H1 (cell line): ENCODE data around the gene PLVAP. TPM values are rescaled to one million over a fixed set of nuclear protein-coding genes. Genes with fewer than 3 reads are reported as not detected.

Source experiments
- CTCF ChIA-PET: fragments of 300-600 bp; sonication (Branson Sonifier 250); formaldehyde crosslinking; loops from one replicate; lab custom pipeline; 2021; ENCODE audit not compliant: partially characterized antibody; lab: Charles Lee
- POLR2A ChIA-PET: fragments of 300-600 bp; sonication (Branson Sonifier 250); formaldehyde crosslinking; loops from one replicate; lab custom pipeline; 2021; ENCODE audit warnings: inconsistent platforms; ENCODE audit not compliant: partially characterized antibody; lab: Charles Lee
- DNase-seq, 2 experiments: peaks; one replicate each; pipeline versions ENCODE4 v3.0.0 to v3.0.0-alpha.2; 2010 to 2022; ENCODE audit warnings: low spot score in 2 of 2, low read depth in 1 of 2, mixed read lengths in 1 of 2
- FAIRE-seq: peaks from 2 replicates; lab custom pipeline; 2011; peaks lifted over from hg19 to GRCh38; lab: Jason Lieb, UNC
- H2AFZ ChIP-seq: 2 replicates; pipeline ENCODE4 v1.8.1; 2012; ENCODE audit warnings: low read length, inconsistent platforms
- H2AK5ac ChIP-seq: 2 replicates; pipeline ENCODE4 v1.6.1; 2013; ENCODE audit warnings: low read depth, low read length
- H2BK120ac ChIP-seq: replicated peaks from 2 replicates; pipeline ENCODE3; 2013; ENCODE audit warnings: low read depth, low read length, inconsistent platforms
- H2BK12ac ChIP-seq: 2 replicates; pipeline ENCODE4 v1.6.1; 2013; ENCODE audit warnings: low read depth, low read length
- H2BK15ac ChIP-seq: 2 replicates; pipeline ENCODE4 v1.6.1; 2013; ENCODE audit warnings: low read length
- H2BK20ac ChIP-seq: 2 replicates; pipeline ENCODE4 v1.6.1; 2013; ENCODE audit warnings: low read length
- H2BK5ac ChIP-seq: 2 replicates; pipeline ENCODE4 v1.6.1; 2013; ENCODE audit warnings: low read depth, low read length
- H3K14ac ChIP-seq: 2 replicates; pipeline ENCODE4 v1.6.1; 2013; ENCODE audit warnings: inconsistent platforms; ENCODE audit not compliant: insufficient read length
- H3K18ac ChIP-seq: 2 replicates; pipeline ENCODE4 v1.6.1; 2013; ENCODE audit warnings: low read length; ENCODE audit errors: extremely low read depth
- H3K23ac ChIP-seq: 2 replicates; pipeline ENCODE4 v1.6.1; 2013; ENCODE audit warnings: inconsistent platforms; ENCODE audit not compliant: insufficient read length
- H3K23me2 ChIP-seq: 2 replicates; pipeline ENCODE4 v1.6.1; 2013; ENCODE audit warnings: low read depth, low read length
- H3K27ac ChIP-seq: 2 replicates; pipeline ENCODE4 v1.6.1; 2011; ENCODE audit warnings: low read depth, low read length, inconsistent platforms
- H3K27me3 ChIP-seq, 4 experiments: replicated peaks in 1 of 4; 1 replicate in 1 of 4; 2 replicates in 3 of 4; pipeline versions ENCODE4 v1.6.1 to v1.8.1; 2011 to 2013; ENCODE audit warnings: low read length in 3 of 4, mild to moderate bottlenecking in 3 of 4, inconsistent platforms in 2 of 4, mixed read lengths in 2 of 4, moderate library complexity in 1 of 4; ENCODE audit not compliant: control insufficient read depth in 3 of 4, insufficient read depth in 3 of 4; ENCODE audit errors: extremely low read depth in 1 of 4
- H3K36me3 ChIP-seq, 4 experiments: 2 replicates each; pipeline versions ENCODE4 v1.6.1 to v1.8.1; 2011 to 2013; ENCODE audit warnings: mild to moderate bottlenecking in 4 of 4, low read length in 3 of 4, moderate library complexity in 2 of 4, control low read depth in 1 of 4, inconsistent platforms in 1 of 4; ENCODE audit not compliant: insufficient read depth in 4 of 4, control insufficient read depth in 2 of 4
- H3K4ac ChIP-seq: replicated peaks from 2 replicates; pipeline ENCODE3; 2013; ENCODE audit warnings: low read length, low read depth, mixed read lengths, inconsistent platforms; ENCODE audit not compliant: insufficient read length
- H3K4me1 ChIP-seq, 4 experiments: replicated peaks in 1 of 4; 1 replicate in 1 of 4; 2 replicates in 3 of 4; pipeline versions ENCODE4 v1.6.1 to v1.8.1; 2011 to 2013; ENCODE audit warnings: low read length in 3 of 4, inconsistent platforms in 2 of 4, mixed read lengths in 1 of 4; ENCODE audit not compliant: insufficient read depth in 4 of 4, control insufficient read depth in 3 of 4
- H3K4me2 ChIP-seq, 2 experiments: 2 replicates each; pipeline versions ENCODE4 v1.6.1 to v1.8.1; 2011 to 2013; ENCODE audit warnings: low read depth in 2 of 2, low read length in 2 of 2, control low read depth in 1 of 2, inconsistent platforms in 1 of 2, mild to moderate bottlenecking in 1 of 2; ENCODE audit not compliant: insufficient read depth in 1 of 2
- H3K4me3 ChIP-seq, 4 experiments: fragments of 200-600, 300-600 bp in 1 of 4; sonication (generic), shearing (Covaris generic), sonication (Bioruptor Twin) in 1 of 4; 2 replicates each; pipeline versions ENCODE4 v1.5.1 to v1.8.1; 2011 to 2016; ENCODE audit warnings: low read length in 4 of 4, low read depth in 3 of 4, control low read depth in 2 of 4, inconsistent platforms in 2 of 4, mild to moderate bottlenecking in 2 of 4, mixed read lengths in 1 of 4, moderate library complexity in 1 of 4; ENCODE audit not compliant: insufficient read depth in 2 of 4; ENCODE audit errors: extremely low read depth in 1 of 4
- H3K56ac ChIP-seq: replicated peaks from 2 replicates; pipeline ENCODE3; 2013; ENCODE audit warnings: low read depth, mild to moderate bottlenecking, mixed read lengths, low read length, inconsistent platforms; ENCODE audit not compliant: insufficient read length
- H3K79me1 ChIP-seq: 2 replicates; pipeline ENCODE4 v1.6.1; 2013; ENCODE audit warnings: low read depth, low read length, control low read depth
- H3K79me2 ChIP-seq, 2 experiments: 2 replicates each; pipeline versions ENCODE4 v1.6.1 to v1.8.1; 2012 to 2013; ENCODE audit warnings: low read length in 2 of 2, mild to moderate bottlenecking in 2 of 2, inconsistent platforms in 1 of 2; ENCODE audit not compliant: insufficient read depth in 2 of 2, control insufficient read depth in 1 of 2
- H3K9ac ChIP-seq, 4 experiments: replicated peaks in 1 of 4; 1 replicate in 1 of 4; 2 replicates in 3 of 4; pipeline versions ENCODE4 v1.6.1 to v1.8.1; 2011 to 2013; ENCODE audit warnings: low read depth in 3 of 4, low read length in 3 of 4, control low read depth in 2 of 4, mild to moderate bottlenecking in 2 of 4, moderate library complexity in 2 of 4, inconsistent platforms in 1 of 4; ENCODE audit errors: extremely low read depth in 1 of 4
- H3K9me3 ChIP-seq, 2 experiments: 2 replicates each; pipeline versions ENCODE4 v1.6.1 to v1.8.1; 2012 to 2013; ENCODE audit warnings: mild to moderate bottlenecking in 2 of 2, moderate library complexity in 2 of 2, control low read depth in 1 of 2, inconsistent platforms in 1 of 2, low read depth in 1 of 2, low read length in 1 of 2, mixed read lengths in 1 of 2; ENCODE audit not compliant: insufficient read depth in 2 of 2
- H4K20me1 ChIP-seq, 2 experiments: replicated peaks in 1 of 2; 2 replicates each; pipeline versions ENCODE3 to v1.8.1; 2011 to 2013; ENCODE audit warnings: inconsistent platforms in 2 of 2, low read length in 2 of 2, mild to moderate bottlenecking in 1 of 2; ENCODE audit not compliant: insufficient read depth in 2 of 2, control insufficient read depth in 1 of 2
- H4K5ac ChIP-seq: 2 replicates; pipeline ENCODE4 v1.6.1; 2013; ENCODE audit warnings: low read length, low read depth, mixed read lengths, inconsistent platforms; ENCODE audit not compliant: insufficient read length
- H4K8ac ChIP-seq: 2 replicates; pipeline ENCODE4 v1.8.0; 2013; ENCODE audit warnings: mild to moderate bottlenecking, moderate library complexity, low read length, inconsistent platforms; ENCODE audit not compliant: insufficient read depth; ENCODE audit errors: extremely low read depth
- H4K91ac ChIP-seq: replicated peaks from 2 replicates; pipeline ENCODE3; 2013; ENCODE audit warnings: low read length, mixed read lengths, inconsistent platforms; ENCODE audit not compliant: insufficient read length
- BACH1 ChIP-seq: IDR thresholded peaks from 2 replicates; pipeline ENCODE4 v1.6.1; 2012; ENCODE audit warnings: low read length, improper control_type of control experiment
- CBX8 ChIP-seq: fragments of 300-800, 300-1000 bp; sonication (generic); IDR thresholded peaks from 2 replicates; pipeline ENCODE4 v1.7.1; 2016; ENCODE audit warnings: low read depth, low read length, borderline replicate concordance
- CEBPB ChIP-seq: IDR thresholded peaks from 2 replicates; pipeline ENCODE4 v1.6.1; 2012; ENCODE audit warnings: low read depth, low read length
- CREB1 ChIP-seq: IDR thresholded peaks from 2 replicates; pipeline ENCODE4 v1.6.1; 2012; ENCODE audit warnings: inconsistent platforms
- EP300 ChIP-seq, 2 experiments: IDR thresholded peaks; 1 replicate in 1 of 2; 2 replicates in 1 of 2; pipeline ENCODE4 v1.6.1; 2011 to 2012; ENCODE audit warnings: low read depth in 2 of 2, low read length in 2 of 2, mild to moderate bottlenecking in 2 of 2, borderline replicate concordance in 1 of 2, inconsistent platforms in 1 of 2, moderate library complexity in 1 of 2
- EZH2 ChIP-seq: fragments of 200-600 bp; sonication (generic); IDR thresholded peaks from 2 replicates; pipeline ENCODE4 v1.7.1; 2012; ENCODE audit warnings: low read depth, mild to moderate bottlenecking, moderate library complexity, low read length, inconsistent platforms; ENCODE audit not compliant: severe bottlenecking
- FOSL1 ChIP-seq: IDR thresholded peaks from 2 replicates; pipeline ENCODE4 v1.6.1; 2011; ENCODE audit warnings: mild to moderate bottlenecking, low read depth, low read length, moderate library complexity; ENCODE audit not compliant: insufficient read depth
- GTF2F1 ChIP-seq: IDR thresholded peaks from 2 replicates; pipeline ENCODE4 v1.6.1; 2012; ENCODE audit warnings: low read depth, low read length, improper control_type of control experiment, borderline replicate concordance
- RBBP5 ChIP-seq: IDR thresholded peaks from 2 replicates; pipeline ENCODE4 v1.7.1; 2012; ENCODE audit warnings: low read depth, mild to moderate bottlenecking, inconsistent platforms, low read length, moderate library complexity, borderline replicate concordance
- RFX5 ChIP-seq: IDR thresholded peaks from 2 replicates; pipeline ENCODE4 v1.6.1; 2011; ENCODE audit warnings: low read depth, low read length, improper control_type of control experiment, borderline replicate concordance
- TAF1 ChIP-seq: IDR thresholded peaks from 2 replicates; pipeline ENCODE4 v1.6.1; 2011; ENCODE audit warnings: mild to moderate bottlenecking, low read depth, low read length
- TEAD4 ChIP-seq: IDR thresholded peaks from 2 replicates; pipeline ENCODE4 v1.6.1; 2012; ENCODE audit warnings: low read depth, low read length, inconsistent platforms, mixed read lengths
- WGBS, 2 experiments: shearing (Covaris generic) in 1 of 2; methylation state at CpG; one replicate each; pipeline versions ENCODE4 v1.1.6 to v1.1.7; 2013 to 2015; ENCODE audit warnings: low lambda C conversion rate in 2 of 2, mixed read lengths in 2 of 2, inconsistent platforms in 1 of 2, low coverage in 1 of 2, missing lambda C conversion rate in 1 of 2; ENCODE audit not compliant: insufficient replicate concordance in 2 of 2, insufficient coverage in 1 of 2, insufficient read length in 1 of 2; ENCODE audit errors: extremely low coverage in 1 of 2, missing lambda C conversion rate in 1 of 2; 5-methylcytosine and 5-hydroxymethylcytosine counted together
- polyA plus RNA-seq, 7 experiments: library from polyadenylated mRNA; depleted of rRNA in 3 of 7; stranded (reverse) in 5 of 7; unstranded in 2 of 7; fragments of >200 nt in 5 of 7; fragments of 200-250 nt in 2 of 7; gene quantifications; 1 replicate in 5 of 7; 2 replicates in 1 of 7; 4 replicates in 1 of 7; pipeline versions ENCODE4 v1.2.1 to v1.2.3, GENCODE V29; 2011 to 2013; ENCODE audit warnings: missing spikeins in 2 of 7, mixed read lengths in 2 of 7
- total RNA-seq: library from RNA; stranded (reverse); fragmentation: NEBNext Ultra II Directional; extraction: Animal tissue kit (Norgen Biotek cat#: 25700); gene quantifications from 2 replicates; pipeline ENCODE4 v1.2.1, GENCODE V29; 2021

PLVAP gene
- total and polyA plus RNA-seq, 2 of the 8 experiments (the other 6 are each of a cell fraction or from before 2014, with no cell fraction given) = 0.32 TPM; not detected in 1

DNA sequence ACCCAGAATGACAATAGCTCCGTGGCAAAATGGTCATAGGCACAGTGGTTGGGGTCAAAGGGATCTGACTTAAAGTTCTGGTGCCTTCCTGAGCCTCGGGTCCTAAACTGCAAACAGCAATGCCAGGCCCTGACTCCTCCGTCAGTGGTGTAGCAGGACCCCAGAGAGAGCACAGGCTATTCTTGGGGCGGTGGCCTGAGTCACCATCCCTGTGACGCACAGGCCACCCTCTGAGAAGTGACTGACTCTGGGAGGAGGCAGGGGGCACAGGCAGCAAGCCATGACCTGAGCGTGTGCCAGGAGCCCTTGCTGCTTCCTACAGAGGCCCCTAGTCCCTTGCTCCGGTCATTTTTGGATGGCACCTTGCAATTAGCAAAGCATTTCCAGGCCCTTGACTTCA lies 18.7 kb downstream of the PLVAP start:
- DNase-seq (no peak), FAIRE-seq (no peak)
- H3K23me2 ChIP-seq = peaks cover 2% of the 10 kb centered on the region; the same call in 1 of the 2 replicates
- H3K4ac ChIP-seq = peak overlapping the region; percentile 14
- H3K9me3 ChIP-seq = no peaks in the 10 kb centered on the region
- H3K4me3 ChIP-seq = no peak overlapping the region
- no peak overlapping the region for H3K9ac ChIP-seq
- H4K20me1 ChIP-seq = no peaks in the 10 kb centered on the region
- 83% methylated on average over 7 of the region's 7 CpGs; no CpG with 5 or more reads in 1 of the 2 experiments for WGBS, 2 experiments
- H2BK12ac ChIP-seq = 0 out of 2 replicates have a peak overlapping the region, but pooled peaks have one; percentile 27
- peak overlapping the region; percentile 85; the same call in 1 of the 2 replicates for H4K8ac ChIP-seq
- H3K23ac ChIP-seq = no peak overlapping the region
- H3K27me3 ChIP-seq = no peaks in the 10 kb centered on the region
- H4K5ac ChIP-seq = no peak overlapping the region
- no peak overlapping the region for H2BK15ac ChIP-seq
- H2AFZ ChIP-seq = no peak overlapping the region
- CTCF ChIA-PET = interaction anchor here (0.7 to 5.9 kb wide), 3 partner anchors 9 to 15 kb away, joined by 3 to 30 read pairs (median 3); no protein-coding TSS in a partner anchor
- H2BK20ac ChIP-seq = no peak overlapping the region
- H3K79me1 ChIP-seq = no peaks in the 10 kb centered on the region
- no peaks in the 10 kb centered on the region for H3K4me1 ChIP-seq
- H2BK5ac ChIP-seq = no peak overlapping the region
- no peaks in the 10 kb centered on the region for H3K79me2 ChIP-seq
- H3K27ac ChIP-seq = no peak overlapping the region
- 0 out of 2 replicates have a peak overlapping the region, but pooled peaks have one; percentile 75 for H2AK5ac ChIP-seq
- H3K4me2 ChIP-seq = no peak overlapping the region
- H2BK120ac ChIP-seq = no peak overlapping the region
- no peak overlapping the region for H4K91ac ChIP-seq
- H3K56ac ChIP-seq = no peak overlapping the region
- POLR2A ChIA-PET = interaction anchor here (1.5 kb wide), 1 partner anchor 61 kb away, joined by 3 read pairs; the partner anchor contains the start of gene MVB12A
- H3K36me3 ChIP-seq = no peaks in the 10 kb centered on the region
- no peak overlapping the region for H3K14ac ChIP-seq
- H3K18ac ChIP-seq = no peak overlapping the region
- TF ChIP-seq FOSL1 (no peak), RBBP5 (no peak), TEAD4 (no peak), CEBPB (no peak), GTF2F1 (no peak), CBX8 (no peak), BACH1 (no peak), TAF1 (no peak), RFX5 (no peak), CREB1 (no peak), EZH2 (no peak), EP300 (IDR thresholded peaks at IDR 0.05; ENCODE audit: borderline replicate concordance in 1 of 2, low read depth in 2 of 2, low read length in 2 of 2) (no peak)
